IPS-20b (cell line): ENCODE data around the gene NCLN.
"Not testable (repeated sequence)": the region's sequence is repeated elsewhere in the genome, so short reads cannot be mapped to it uniquely, and the experiment has no call there.

Source experiments
- H3K27ac ChIP-seq: one replicate; pipeline ENCODE4 v1.5.1; 2013; ENCODE audit warnings: low read length
- H3K27me3 ChIP-seq: 2 replicates; pipeline ENCODE4 v1.6.1; 2013; ENCODE audit warnings: mild to moderate bottlenecking, low read length, inconsistent platforms; ENCODE audit not compliant: insufficient read depth
- H3K36me3 ChIP-seq: 2 replicates; pipeline ENCODE4 v1.6.1; 2013; ENCODE audit warnings: low read depth, mild to moderate bottlenecking, inconsistent platforms, low read length, moderate library complexity; ENCODE audit not compliant: insufficient read depth
- H3K4me1 ChIP-seq: 2 replicates; pipeline ENCODE4 v1.6.1; 2013; ENCODE audit warnings: mild to moderate bottlenecking, control low read depth, inconsistent platforms, low read length, moderate library complexity; ENCODE audit not compliant: insufficient read depth
- H3K4me3 ChIP-seq: 2 replicates; pipeline ENCODE4 v1.5.1; 2013; ENCODE audit warnings: mild to moderate bottlenecking, low read length, inconsistent platforms
- H3K9ac ChIP-seq: 2 replicates; pipeline ENCODE4 v1.6.1; 2013; ENCODE audit warnings: low read depth, mild to moderate bottlenecking, inconsistent platforms, low read length, moderate library complexity
- H3K9me3 ChIP-seq: 2 replicates; pipeline ENCODE4 v1.6.1; 2013; ENCODE audit warnings: mild to moderate bottlenecking, low read depth, low read length, inconsistent platforms; ENCODE audit not compliant: insufficient read depth

Gene NCLN

DNA sequence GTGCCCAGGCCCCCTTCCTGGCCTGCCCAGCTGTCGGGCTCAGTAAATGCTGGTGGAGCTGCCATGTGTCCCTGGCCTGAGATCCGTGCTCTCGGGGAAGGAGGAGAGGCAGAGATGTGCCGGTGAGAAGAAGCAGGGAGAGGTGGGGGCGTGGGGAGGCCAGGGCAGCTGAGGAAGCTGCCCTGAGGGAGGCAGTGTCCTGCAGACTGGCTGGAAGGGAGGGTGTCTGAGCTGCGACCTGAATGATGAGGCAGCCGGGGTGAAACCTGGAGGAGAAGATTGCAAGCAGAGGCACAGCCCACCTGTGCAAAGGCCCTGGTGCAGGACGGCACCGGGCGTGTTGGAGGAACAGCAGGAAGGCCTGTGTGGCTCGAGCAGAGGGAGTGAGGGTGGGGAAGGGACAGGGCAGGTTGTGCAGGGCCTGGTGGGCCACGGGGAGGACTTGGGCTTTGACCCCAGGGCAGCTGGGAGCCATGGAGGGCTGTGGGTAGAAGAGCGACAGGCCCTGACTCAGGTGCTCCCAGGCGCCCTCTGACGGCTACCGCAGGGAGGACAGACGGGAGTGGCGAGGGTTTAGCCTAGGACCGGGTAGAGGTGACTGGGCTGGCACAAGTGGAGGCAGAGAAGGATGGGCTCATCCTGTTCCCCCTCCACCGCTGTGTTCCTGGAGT, 24.8 kb downstream of the NCLN start:
- H3K9me3 ChIP-seq: no peaks in the 10 kb centered on the region
- peak overlapping the region; percentile 52; the same call in 1 of the 2 replicates for H3K4me3 ChIP-seq
- no peaks in the 10 kb centered on the region for H3K27me3 ChIP-seq
- peaks cover 15% of the 10 kb centered on the region for H3K36me3 ChIP-seq
- no peak overlapping the region for H3K27ac ChIP-seq
- H3K4me1 ChIP-seq: peaks cover 3% of the 10 kb centered on the region; the same call in 1 of the 2 replicates
- peak overlapping the region; percentile 65; the same call in 1 of the 2 replicates for H3K9ac ChIP-seq

DNA sequence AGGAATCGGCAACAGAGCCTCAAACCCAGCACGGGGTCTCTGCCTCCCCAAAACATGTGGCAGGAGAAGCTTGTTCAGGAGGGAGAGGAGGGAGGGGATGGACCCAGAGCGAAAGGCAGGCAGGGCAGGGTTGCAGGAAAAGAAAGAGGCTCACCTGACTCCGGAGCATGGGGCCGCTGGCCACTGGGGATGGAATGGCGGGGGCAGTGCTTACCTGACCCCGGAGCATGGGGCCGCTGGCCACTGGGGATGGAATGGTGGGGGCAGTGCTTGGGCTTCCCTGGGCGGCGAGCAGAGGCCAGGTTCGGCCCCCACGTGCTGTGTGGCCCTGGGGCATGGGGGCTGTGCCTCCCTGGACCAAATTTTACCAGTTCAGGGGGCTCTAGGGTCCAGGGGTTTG, 25.5 kb downstream of the NCLN start:
- peak overlapping the region; percentile 52; the same call in 1 of the 2 replicates for H3K4me3 ChIP-seq

DNA sequence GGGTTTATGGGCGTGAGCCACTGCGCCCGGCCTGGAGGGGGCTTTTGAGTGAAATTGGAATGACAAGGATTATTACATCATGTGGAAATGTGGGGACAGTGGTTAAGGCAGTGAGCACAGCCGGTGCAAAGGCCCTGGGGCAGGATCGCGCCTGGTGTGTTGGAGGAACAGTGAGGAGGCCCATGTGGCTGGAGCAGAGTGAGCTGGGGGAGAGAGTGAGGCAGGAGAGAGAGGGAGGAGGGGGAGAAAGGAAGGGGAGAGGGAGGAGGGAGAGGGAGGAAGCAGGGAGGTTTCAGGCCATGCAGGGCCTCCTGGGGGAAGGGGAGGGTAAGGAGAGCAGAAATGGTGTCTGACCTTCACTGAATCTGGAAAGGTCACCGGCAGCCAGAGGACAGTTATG, 27.4 kb downstream of the NCLN start:
- no peak overlapping the region for H3K9ac ChIP-seq
- H3K27ac ChIP-seq: no peak overlapping the region

More for the DNA sequence above, 25.5 kb downstream of the NCLN start:
- Histone ChIP-seq H3K27ac (no peak overlapping the region), H3K9ac (peak overlapping the region; percentile 65; the same call in 1 of the 2 replicates), H3K9me3 (no peaks in the 10 kb centered on the region), H3K36me3 (peaks cover 15% of the 10 kb centered on the region), H3K27me3 (no peaks in the 10 kb centered on the region), H3K4me1 (peaks cover 3% of the 10 kb centered on the region; the same call in 1 of the 2 replicates)

DNA sequence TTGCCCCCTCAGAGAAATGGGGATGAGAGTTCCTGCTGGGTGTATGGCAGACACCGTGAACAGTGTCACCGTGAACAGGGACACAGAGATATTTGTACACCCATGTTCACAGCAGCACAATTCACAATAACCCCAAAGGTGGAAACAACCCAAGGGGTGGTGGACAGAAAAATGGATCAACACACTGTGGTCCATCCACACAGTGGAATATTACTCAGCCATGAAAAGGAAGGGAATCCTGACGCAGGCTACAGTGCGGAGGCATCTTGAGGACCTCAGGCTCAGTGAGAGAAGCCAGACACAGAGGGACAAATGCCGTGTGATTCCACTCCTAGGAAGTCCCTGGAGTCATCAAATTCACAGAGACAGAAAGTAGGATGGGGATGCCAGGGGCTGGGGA, 31.1 kb downstream of the NCLN start:
- no peaks in the 10 kb centered on the region for H3K36me3 ChIP-seq

More for the DNA sequence above, 27.4 kb downstream of the NCLN start:
- Histone ChIP-seq H3K9me3 (no peaks in the 10 kb centered on the region), H3K27me3 (no peaks in the 10 kb centered on the region), H3K4me1 (peaks cover 3% of the 10 kb centered on the region; the same call in 1 of the 2 replicates), H3K4me3 (no peak overlapping the region), H3K36me3 (no peaks in the 10 kb centered on the region; the same call in 1 of the 2 replicates)

DNA sequence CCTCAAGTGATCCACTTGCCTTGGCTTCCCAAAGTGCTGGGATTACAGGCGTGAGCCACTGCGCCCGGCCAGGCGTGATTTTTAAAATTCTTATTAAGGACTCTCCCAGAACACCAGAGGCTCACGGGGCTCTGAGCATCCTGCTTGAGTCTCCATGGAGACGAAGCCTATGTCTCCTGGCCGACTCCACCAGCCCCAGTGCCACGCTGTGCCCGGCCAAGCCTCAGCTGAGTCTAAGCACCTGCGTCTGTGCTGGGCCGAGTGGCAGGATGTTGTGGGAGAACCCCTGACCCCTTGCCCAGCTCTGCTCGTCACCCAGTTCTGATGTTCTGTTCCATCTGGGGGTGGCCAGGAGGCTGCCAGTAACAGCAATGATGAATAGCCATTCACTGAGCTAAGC, 34.8 kb downstream of the NCLN start:
- Histone ChIP-seq H3K9me3 (no peaks in the 10 kb centered on the region), H3K27ac (no peak overlapping the region)

More for the DNA sequence above, 31.1 kb downstream of the NCLN start:
- no peaks in the 10 kb centered on the region for H3K4me1 ChIP-seq
- no peak overlapping the region for H3K4me3 ChIP-seq
- H3K9me3 ChIP-seq: no peaks in the 10 kb centered on the region
- H3K9ac ChIP-seq: no peak overlapping the region
- H3K27me3 ChIP-seq: no peaks in the 10 kb centered on the region
- no peak overlapping the region for H3K27ac ChIP-seq

DNA sequence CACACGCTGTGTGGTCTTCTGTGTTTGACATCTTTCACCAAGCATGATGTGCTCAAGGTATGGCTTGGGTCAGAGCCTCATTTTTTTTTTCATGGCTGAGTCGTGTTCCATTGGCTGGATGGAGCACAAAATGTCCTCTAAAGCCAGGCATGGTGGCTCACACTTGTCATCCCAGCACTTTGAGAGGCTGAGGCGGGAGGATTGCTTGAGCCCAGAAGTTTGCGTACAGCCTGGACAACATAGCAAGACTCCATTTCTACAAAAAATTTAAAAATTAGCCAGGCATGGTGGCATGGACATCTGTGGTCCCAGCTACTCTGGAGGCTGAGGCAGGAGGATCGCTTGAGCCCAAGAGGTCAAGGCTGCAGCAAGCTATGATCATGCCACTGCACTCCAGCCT, 35.8 kb downstream of the NCLN start:
- not testable (repeated sequence) for H3K36me3 ChIP-seq, H3K9me3 ChIP-seq, H3K9ac ChIP-seq, H3K4me3 ChIP-seq, H3K27ac ChIP-seq, H3K27me3 ChIP-seq, H3K4me1 ChIP-seq

More for the DNA sequence above, 34.8 kb downstream of the NCLN start:
- no peak overlapping the region for H3K4me3 ChIP-seq
- H3K9ac ChIP-seq: no peak overlapping the region
- no peaks in the 10 kb centered on the region for H3K4me1 ChIP-seq
- no peaks in the 10 kb centered on the region for H3K36me3 ChIP-seq
- peaks cover under 1% of the 10 kb centered on the region for H3K27me3 ChIP-seq

DNA sequence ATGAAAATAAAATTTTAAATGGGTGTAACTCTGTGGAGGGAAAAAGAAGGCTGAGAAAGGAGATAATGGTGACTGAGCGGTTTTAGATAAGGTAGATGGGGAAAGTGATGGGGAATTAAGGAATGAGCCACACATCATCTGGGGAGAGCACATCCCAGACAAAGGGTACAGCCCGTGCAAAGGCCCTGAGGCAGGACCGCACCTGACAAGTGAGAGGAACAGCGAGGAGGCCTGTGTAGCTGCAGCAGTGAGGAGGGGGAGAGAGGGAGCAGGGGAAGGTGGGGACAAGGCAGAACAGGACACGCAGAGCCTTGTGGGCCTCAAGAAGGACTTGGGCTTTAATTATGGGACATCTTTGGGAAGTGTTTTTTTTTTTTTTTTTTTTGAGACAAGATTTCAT, 37.0 kb downstream of the NCLN start:
- H3K27ac ChIP-seq: no peak overlapping the region
- no peaks in the 10 kb centered on the region for H3K36me3 ChIP-seq
- H3K27me3 ChIP-seq: peaks cover 16% of the 10 kb centered on the region
- no peak overlapping the region for H3K9ac ChIP-seq
- no peak overlapping the region for H3K4me3 ChIP-seq
- H3K9me3 ChIP-seq: no peaks in the 10 kb centered on the region
- no peaks in the 10 kb centered on the region for H3K4me1 ChIP-seq

DNA sequence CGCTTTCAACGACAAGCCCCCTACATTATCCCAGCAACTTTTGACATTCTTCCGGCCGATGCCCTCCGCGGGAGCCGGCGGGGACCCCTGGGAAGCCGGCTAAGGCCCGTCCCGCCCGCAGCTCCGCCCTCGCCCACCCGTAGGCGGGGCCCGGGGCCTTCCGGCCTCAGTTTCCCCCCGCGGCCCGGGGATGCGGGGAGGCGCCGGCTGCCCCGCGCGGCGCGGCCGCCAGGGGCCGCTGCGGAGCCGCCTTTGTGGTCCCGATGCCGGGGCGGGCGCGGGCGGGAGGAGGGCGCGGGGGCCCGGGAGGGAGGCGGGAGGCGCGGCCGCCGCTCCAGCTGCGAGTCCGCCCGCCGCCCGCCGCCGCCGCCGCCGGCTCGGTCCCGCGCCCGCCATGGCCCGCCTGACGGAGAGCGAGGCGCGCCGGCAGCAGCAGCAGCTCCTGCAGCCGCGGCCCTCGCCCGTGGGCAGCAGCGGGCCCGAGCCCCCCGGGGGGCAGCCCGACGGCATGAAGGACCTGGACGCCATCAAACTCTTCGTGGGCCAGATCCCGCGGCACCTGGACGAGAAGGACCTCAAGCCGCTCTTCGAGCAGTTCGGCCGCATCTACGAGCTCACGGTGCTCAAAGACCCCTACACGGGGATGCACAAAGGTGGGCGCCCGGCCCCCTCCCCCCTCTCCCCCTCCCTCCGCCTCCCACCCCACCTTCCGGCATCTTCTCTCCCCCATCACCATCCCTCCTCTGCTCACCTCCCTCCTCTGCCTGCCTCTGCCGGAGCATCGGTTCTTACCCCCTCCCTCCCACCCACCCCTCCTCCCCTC, 38.8 kb downstream of the NCLN start, which contains the start of gene CELF5:
Gene CELF5 (plus strand): TSS at position 316 of the 823 bp plus-strand sequence. CDS start 79 bp downstream, at position 395.
- Histone ChIP-seq H3K36me3 (no peaks in the 10 kb centered on the region), H3K9ac (no peak within 1 kb of the TSS), H3K27ac (no peak within 1 kb of the TSS), H3K4me3 (peak within 1 kb of the TSS; percentile 57; the same call in 1 of the 2 replicates), H3K9me3 (no peaks in the 10 kb centered on the region), H3K4me1 (no peaks in the 10 kb centered on the region), H3K27me3 (peaks cover 25% of the 10 kb centered on the region)

DNA sequence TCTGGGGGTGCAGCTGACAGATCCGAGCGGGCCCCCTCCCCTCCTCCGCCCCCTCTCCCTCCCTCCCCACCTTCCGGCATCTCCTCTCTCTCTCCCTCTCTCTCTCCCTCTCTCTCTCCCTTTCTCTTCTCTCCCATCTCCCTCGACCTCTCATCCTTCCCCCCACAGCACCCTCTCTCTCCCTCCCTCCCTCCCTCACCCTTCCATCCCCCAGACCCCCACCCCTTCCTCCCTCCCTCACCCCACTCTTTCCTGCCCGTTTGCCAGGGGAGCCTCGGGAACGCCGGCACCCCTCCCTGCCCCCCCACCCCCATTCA, 39.4 kb downstream of the NCLN start:
- Histone ChIP-seq H3K9ac (no peak overlapping the region), H3K27ac (no peak overlapping the region), H3K9me3 (no peaks in the 10 kb centered on the region), H3K36me3 (no peaks in the 10 kb centered on the region), H3K4me3 (peak overlapping the region; percentile 46; the same call in 1 of the 2 replicates), H3K4me1 (no peaks in the 10 kb centered on the region), H3K27me3 (peaks cover 30% of the 10 kb centered on the region)

DNA sequence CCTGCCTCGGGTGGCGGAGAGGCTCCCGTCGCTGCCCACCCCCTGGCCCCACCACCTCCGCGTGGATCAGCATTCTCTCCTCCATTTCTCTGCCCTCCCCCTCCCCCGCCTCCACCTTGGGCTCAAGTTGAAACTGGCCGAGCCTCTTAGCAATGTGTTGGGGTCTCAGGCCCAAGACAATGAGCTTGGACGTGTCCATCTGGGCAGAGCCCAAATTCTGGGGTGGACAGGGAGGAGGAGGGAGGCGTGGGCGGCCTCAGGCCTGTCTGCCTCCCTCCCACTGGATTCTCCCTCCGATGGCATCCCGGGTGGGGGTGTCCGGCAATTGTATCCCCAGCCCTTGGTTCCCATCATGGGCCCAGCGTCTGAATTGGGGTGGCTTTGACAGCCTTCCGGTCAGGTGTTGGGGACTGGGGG, 40.0 kb downstream of the NCLN start:
- no peaks in the 10 kb centered on the region for H3K4me1 ChIP-seq
- no peak overlapping the region for H3K9ac ChIP-seq
- no peak overlapping the region for H3K27ac ChIP-seq
- H3K9me3 ChIP-seq: no peaks in the 10 kb centered on the region
- no peaks in the 10 kb centered on the region for H3K36me3 ChIP-seq
- peak overlapping the region; percentile 46; the same call in 1 of the 2 replicates for H3K4me3 ChIP-seq
- H3K27me3 ChIP-seq: peaks cover 36% of the 10 kb centered on the region

DNA sequence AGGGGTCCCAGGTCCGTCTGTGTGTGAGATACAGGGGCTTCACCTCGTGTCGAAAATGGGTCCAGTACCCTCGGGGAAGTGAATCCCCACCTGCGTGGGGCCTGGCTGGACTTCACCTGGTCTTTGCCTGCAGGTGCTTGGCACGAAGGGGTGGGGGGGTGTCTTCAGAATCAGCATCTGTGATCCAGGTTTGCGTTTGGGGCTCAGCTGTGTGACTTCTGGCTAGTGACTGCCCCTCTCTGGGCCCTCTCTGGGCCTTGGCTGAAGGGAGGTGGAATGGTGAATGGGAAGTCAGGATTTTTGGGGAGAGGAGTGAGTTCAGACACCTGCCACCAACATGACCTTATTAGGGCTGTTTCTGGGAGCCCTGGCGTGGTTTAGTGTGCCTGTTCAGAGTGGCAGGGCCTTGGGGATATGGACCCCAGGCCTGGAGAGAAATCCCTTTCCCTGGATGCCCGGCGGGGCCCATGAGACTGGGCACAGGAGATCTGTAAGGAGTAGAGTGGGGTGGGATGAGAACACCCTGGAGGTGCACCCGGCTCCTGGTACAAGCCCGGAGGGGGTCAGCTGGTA, 41.4 kb downstream of the NCLN start:
- no peaks in the 10 kb centered on the region for H3K36me3 ChIP-seq
- H3K9ac ChIP-seq: no peak overlapping the region
- no peaks in the 10 kb centered on the region for H3K4me1 ChIP-seq
- H3K27ac ChIP-seq: no peak overlapping the region
- no peak overlapping the region for H3K4me3 ChIP-seq
- H3K27me3 ChIP-seq: peaks cover 40% of the 10 kb centered on the region
- H3K9me3 ChIP-seq: no peaks in the 10 kb centered on the region
